Large intestine (tissue), 3 donors: Measurements from ENCODE around the gene POU3F1. TPM values are rescaled to one million over a fixed set of nuclear protein-coding genes. Genes with fewer than 3 reads are reported as not detected.
A peak's percentile ranks its signal among the peaks of the same experiment; 100 is the strongest.

Source experiments
- DNase-seq, 2 donors: peaks; one replicate each; pipeline versions ENCODE4 v3.0.0 to v3.0.0-alpha.2; 2013
- H3K27ac ChIP-seq: one replicate; pipeline ENCODE4 v1.5.1; 2013; ENCODE audit warnings: low read length
- H3K27me3 ChIP-seq: 2 replicates; pipeline ENCODE4 v1.6.1; 2013; ENCODE audit warnings: low read length; ENCODE audit not compliant: control insufficient read depth, insufficient read depth
- H3K36me3 ChIP-seq: 2 replicates; pipeline ENCODE4 v1.6.1; 2013; ENCODE audit warnings: low read length; ENCODE audit not compliant: control insufficient read depth, insufficient read depth
- H3K4me1 ChIP-seq: one replicate; pipeline ENCODE4 v1.6.1; 2013; ENCODE audit warnings: low read length; ENCODE audit not compliant: control insufficient read depth, insufficient read depth
- H3K4me3 ChIP-seq: one replicate; pipeline ENCODE4 v1.5.1; 2013; ENCODE audit warnings: low read length
- H3K9me3 ChIP-seq: one replicate; pipeline ENCODE4 v1.6.1; 2013; ENCODE audit warnings: mild to moderate bottlenecking, low read depth, low read length, moderate library complexity; ENCODE audit not compliant: control insufficient read depth
- WGBS: methylation state at CpG from one replicate; pipeline ENCODE4 v1.1.5; 2013; ENCODE audit warnings: low lambda C conversion rate; ENCODE audit not compliant: insufficient coverage; 5-methylcytosine and 5-hydroxymethylcytosine counted together
- polyA plus RNA-seq: library from polyadenylated mRNA; unstranded; fragments of 120-200 nt; gene quantifications from one replicate; pipeline ENCODE4 v1.2.1, GENCODE V29; 2013

POU3F1 gene
- polyA plus RNA-seq, 1 donor: 0.06 TPM

GRCh38 chr1:38087676-38088075 is 41.1 kb upstream of the POU3F1 start:
- peaks cover 10% of the 10 kb centered on the region for H3K27me3 ChIP-seq
- no peak overlapping the region for H3K27ac ChIP-seq
- no peaks in the 10 kb centered on the region for H3K36me3 ChIP-seq
- WGBS: no CpG with 5 or more reads among the region's 9 CpGs
- no peak overlapping the region for H3K4me3 ChIP-seq
- H3K4me1 ChIP-seq: peaks cover 9% of the 10 kb centered on the region
- DNase-seq: no peak
- no peaks in the 10 kb centered on the region for H3K9me3 ChIP-seq

- peaks cover 13% of the 10 kb centered on the region for H3K4me1 ChIP-seq
- H3K4me3 ChIP-seq: no peak overlapping the region
- WGBS: no CpG with 5 or more reads among the region's 12 CpGs
- H3K27ac ChIP-seq: no peak overlapping the region
- no peak for DNase-seq
- no peaks in the 10 kb centered on the region for H3K36me3 ChIP-seq
- H3K9me3 ChIP-seq: no peaks in the 10 kb centered on the region
- no peaks in the 10 kb centered on the region for H3K27me3 ChIP-seq
These were observed 39.2 kb upstream of the POU3F1 start for GRCh38 chr1:38085666-38086330.

- H3K27me3 ChIP-seq: no peaks in the 10 kb centered on the region
- no peak overlapping the region for H3K27ac ChIP-seq
- no peak overlapping the region for H3K4me3 ChIP-seq
- no peaks in the 10 kb centered on the region for H3K36me3 ChIP-seq
- DNase-seq: no peak
- H3K4me1 ChIP-seq: peaks cover 13% of the 10 kb centered on the region
- no peaks in the 10 kb centered on the region for H3K9me3 ChIP-seq
- WGBS: no CpG with 5 or more reads among the region's 1 CpG
These were observed 38.1 kb upstream of the POU3F1 start for GRCh38 chr1:38084700-38085099.

GRCh38 chr1:38084113-38084512 is 37.5 kb upstream of the POU3F1 start:
- no CpG with 5 or more reads among the region's 2 CpGs for WGBS
- Histone ChIP-seq H3K36me3 (no peaks in the 10 kb centered on the region), H3K4me1 (peaks cover 13% of the 10 kb centered on the region), H3K27me3 (no peaks in the 10 kb centered on the region), H3K9me3 (no peaks in the 10 kb centered on the region), H3K27ac (no peak overlapping the region), H3K4me3 (no peak overlapping the region)
- DNase-seq: no peak

- Histone ChIP-seq H3K27me3 (no peaks in the 10 kb centered on the region), H3K36me3 (no peaks in the 10 kb centered on the region), H3K4me1 (peaks cover 13% of the 10 kb centered on the region), H3K4me3 (no peak overlapping the region), H3K9me3 (no peaks in the 10 kb centered on the region), H3K27ac (no peak overlapping the region)
- no peak for DNase-seq
- no CpG with 5 or more reads among the region's 7 CpGs for WGBS
These were observed 36.9 kb upstream of the POU3F1 start for GRCh38 chr1:38083541-38083940.

- Histone ChIP-seq H3K9me3 (no peaks in the 10 kb centered on the region), H3K36me3 (no peaks in the 10 kb centered on the region), H3K4me1 (peaks cover 13% of the 10 kb centered on the region), H3K27me3 (no peaks in the 10 kb centered on the region), H3K4me3 (no peak overlapping the region), H3K27ac (no peak overlapping the region)
- DNase-seq: peak; percentile 37 to 73
- WGBS: no CpG with 5 or more reads among the region's 3 CpGs
These were observed 36.2 kb upstream of the POU3F1 start for GRCh38 chr1:38082769-38083263.

- no CpG with 5 or more reads among the region's 4 CpGs for WGBS
- H3K4me3 ChIP-seq: no peak overlapping the region
- peaks cover 13% of the 10 kb centered on the region for H3K4me1 ChIP-seq
- no peaks in the 10 kb centered on the region for H3K36me3 ChIP-seq
- H3K9me3 ChIP-seq: no peaks in the 10 kb centered on the region
- H3K27me3 ChIP-seq: peaks cover 8% of the 10 kb centered on the region
- H3K27ac ChIP-seq: no peak overlapping the region
- DNase-seq: no peak
These were observed 32.4 kb upstream of the POU3F1 start for GRCh38 chr1:38079019-38079418.

GRCh38 chr1:38077523-38078147 is 31.0 kb upstream of the POU3F1 start:
- WGBS: no CpG with 5 or more reads among the region's 3 CpGs

GRCh38 chr1:38076455-38076854 is 29.9 kb upstream of the POU3F1 start:
- DNase-seq: no peak
- no peak overlapping the region for H3K4me3 ChIP-seq
- H3K27ac ChIP-seq: no peak overlapping the region
- no CpG with 5 or more reads among the region's 6 CpGs for WGBS
- peaks cover 17% of the 10 kb centered on the region for H3K27me3 ChIP-seq
- H3K9me3 ChIP-seq: no peaks in the 10 kb centered on the region
- no peaks in the 10 kb centered on the region for H3K4me1 ChIP-seq
- H3K36me3 ChIP-seq: no peaks in the 10 kb centered on the region

More at GRCh38 chr1:38077523-38078147, 31.0 kb upstream of the POU3F1 start:
- Histone ChIP-seq H3K9me3 (no peaks in the 10 kb centered on the region), H3K27me3 (peaks cover 14% of the 10 kb centered on the region), H3K36me3 (no peaks in the 10 kb centered on the region), H3K4me3 (no peak overlapping the region), H3K4me1 (peaks cover 4% of the 10 kb centered on the region), H3K27ac (no peak overlapping the region)
- DNase-seq: no peak

- peak in 1 of 2 donors; percentile 36 for DNase-seq
- no peaks in the 10 kb centered on the region for H3K9me3 ChIP-seq
- no CpG with 5 or more reads among the region's 6 CpGs for WGBS
- peaks cover 20% of the 10 kb centered on the region for H3K27me3 ChIP-seq
- no peaks in the 10 kb centered on the region for H3K36me3 ChIP-seq
- no peak overlapping the region for H3K4me3 ChIP-seq
- no peak overlapping the region for H3K27ac ChIP-seq
- no peaks in the 10 kb centered on the region for H3K4me1 ChIP-seq
These were observed 29.4 kb upstream of the POU3F1 start for GRCh38 chr1:38076038-38076437.
